ENCODE data around the gene LRP1-AS. TPM values are rescaled to one million over a fixed set of nuclear protein-coding genes. Genes with fewer than 3 reads are reported as not detected.

Gene LRP1-AS
- total RNA-seq, 1 experiment from 2014 or later: not detected

- Mint-ChIP-seq H3K4me3 (ENCODE audit: low read depth, unreplicated experiment) (no peak overlapping the region), H3K27me3 (ENCODE audit: unreplicated experiment) (peaks cover 23% of the 10 kb centered on the region), H3K36me3 (ENCODE audit: insufficient read depth, unreplicated experiment) (peaks cover 4% of the 10 kb centered on the region), H3K4me1 (ENCODE audit: low read depth, unreplicated experiment) (no peaks in the 10 kb centered on the region), H3K27ac (ENCODE audit: unreplicated experiment) (no peak overlapping the region), H3K9me3 (ENCODE audit: low read depth, unreplicated experiment) (peaks cover 2% of the 10 kb centered on the region)
- TF ChIP-seq CTCF (IDR thresholded peaks at IDR 0.05; ENCODE audit: unreplicated experiment): no peak
- intact Hi-C loops (cut with micrococcal nuclease; ENCODE audit: unreplicated experiment): no loop called here
- BruUV-seq (replicated peaks): no TSS peak
- CTCF ChIA-PET: interaction anchor here (0.6 kb wide), 1 partner anchor 439 kb away, joined by 4 read pairs; no protein-coding TSS in a partner anchor
- no peak for DNase-seq
Measured at GRCh38 chr12:57191410-57191809, 44.0 kb upstream of the LRP1-AS start.

- Mint-ChIP-seq H3K36me3 (ENCODE audit: insufficient read depth, unreplicated experiment) (peaks cover 4% of the 10 kb centered on the region), H3K9me3 (ENCODE audit: low read depth, unreplicated experiment) (peaks cover 2% of the 10 kb centered on the region), H3K4me3 (ENCODE audit: low read depth, unreplicated experiment) (no peak overlapping the region), H3K4me1 (ENCODE audit: low read depth, unreplicated experiment) (no peaks in the 10 kb centered on the region), H3K27me3 (ENCODE audit: unreplicated experiment) (peaks cover 17% of the 10 kb centered on the region), H3K27ac (ENCODE audit: unreplicated experiment) (no peak overlapping the region)
- intact Hi-C loops (cut with micrococcal nuclease; ENCODE audit: unreplicated experiment): no loop called here
- no peak for DNase-seq
- no TSS peak for BruUV-seq (replicated peaks)
- CTCF ChIA-PET: no interaction called here
- TF ChIP-seq CTCF (IDR thresholded peaks at IDR 0.05; ENCODE audit: unreplicated experiment): no peak
Measured at GRCh38 chr12:57190821-57191220, 43.4 kb upstream of the LRP1-AS start.

- Mint-ChIP-seq H3K27me3 (ENCODE audit: unreplicated experiment) (peaks cover 9% of the 10 kb centered on the region), H3K4me3 (ENCODE audit: low read depth, unreplicated experiment) (no peak overlapping the region), H3K36me3 (ENCODE audit: insufficient read depth, unreplicated experiment) (peaks cover 4% of the 10 kb centered on the region), H3K27ac (ENCODE audit: unreplicated experiment) (no peak overlapping the region), H3K4me1 (ENCODE audit: low read depth, unreplicated experiment) (no peaks in the 10 kb centered on the region), H3K9me3 (ENCODE audit: low read depth, unreplicated experiment) (peaks cover 2% of the 10 kb centered on the region)
- no TSS peak for BruUV-seq (replicated peaks)
- CTCF ChIA-PET: interaction anchor here (0.7 kb wide), 1 partner anchor 469 kb away, joined by 3 read pairs; no protein-coding TSS in a partner anchor
- no peak for TF ChIP-seq CTCF (IDR thresholded peaks at IDR 0.05; ENCODE audit: unreplicated experiment)
- intact Hi-C loops (cut with micrococcal nuclease; ENCODE audit: unreplicated experiment): no loop called here
- no peak for DNase-seq
Measured at GRCh38 chr12:57190037-57190436, 42.6 kb upstream of the LRP1-AS start.

GRCh38 chr12:57188090-57188425 lies 40.6 kb upstream of the LRP1-AS start:
- no peaks in the 10 kb centered on the region for H3K4me1 Mint-ChIP-seq (ENCODE audit: low read depth, unreplicated experiment)
- H3K9me3 Mint-ChIP-seq (ENCODE audit: low read depth, unreplicated experiment): peaks cover 2% of the 10 kb centered on the region
- H3K27ac Mint-ChIP-seq (ENCODE audit: unreplicated experiment): no peak overlapping the region
- BruUV-seq (replicated peaks): no TSS peak
- CTCF ChIA-PET: interaction anchor here (0.8 kb wide), 1 partner anchor 25 kb away, joined by 3 read pairs; no protein-coding TSS in a partner anchor
- DNase-seq: no peak
- H3K36me3 Mint-ChIP-seq (ENCODE audit: insufficient read depth, unreplicated experiment): peaks cover 8% of the 10 kb centered on the region
- intact Hi-C loops (cut with micrococcal nuclease; ENCODE audit: unreplicated experiment): no loop called here
- no peak for TF ChIP-seq CTCF (IDR thresholded peaks at IDR 0.05; ENCODE audit: unreplicated experiment)
- H3K4me3 Mint-ChIP-seq (ENCODE audit: low read depth, unreplicated experiment): no peak overlapping the region
- H3K27me3 Mint-ChIP-seq (ENCODE audit: unreplicated experiment): peaks cover 9% of the 10 kb centered on the region

Data from Calu3 (cell line).